WERI-Rb-1 (cell line): ENCODE measurements around the gene OTP.

Source experiments
- DNase-seq: peaks from one replicate; pipeline ENCODE4 v3.0.0-alpha.2; 2020
- H3K27ac ChIP-seq: fragments of 250-450 bp; sonication (Bioruptor Pico); 2 replicates; pipeline ENCODE4 v1.5.1; 2020; ENCODE audit warnings: mild to moderate bottlenecking, moderate library complexity
- H3K27me3 ChIP-seq: fragments of 250-450 bp; sonication (Bioruptor Pico); 2 replicates; pipeline ENCODE4 v1.5.1; 2021; ENCODE audit warnings: mild to moderate bottlenecking, low read depth, moderate library complexity; ENCODE audit not compliant: insufficient read depth, severe bottlenecking
- H3K36me3 ChIP-seq: fragments of 250-450 bp; sonication (Bioruptor Pico); 2 replicates; pipeline ENCODE4 v1.5.1; 2020; ENCODE audit warnings: mild to moderate bottlenecking, moderate library complexity
- H3K4me3 ChIP-seq: 2 replicates; pipeline ENCODE4 v1.5.1; 2011; ENCODE audit warnings: low read depth, mild to moderate bottlenecking, control low read depth, low read length
- H3K9me3 ChIP-seq: fragments of 250-450 bp; sonication (Bioruptor Pico); 2 replicates; pipeline ENCODE4 v1.5.1; 2021; ENCODE audit warnings: mild to moderate bottlenecking, moderate library complexity; ENCODE audit not compliant: severe bottlenecking
- CTCF ChIP-seq: IDR thresholded peaks from 2 replicates; pipeline ENCODE4 v1.5.1; 2011; ENCODE audit warnings: low read depth, mild to moderate bottlenecking, control low read depth, inconsistent platforms, low read length

The OTP gene

GRCh38 chr5:77662635-77663034 lies 24.1 kb upstream of the OTP start:
- DNase-seq, result no peak
- no peak for TF ChIP-seq CTCF
- H3K9me3 ChIP-seq, result no peaks in the 10 kb centered on the region
- H3K36me3 ChIP-seq, result no peaks in the 10 kb centered on the region
- no peaks in the 10 kb centered on the region for H3K27me3 ChIP-seq
- H3K4me3 ChIP-seq, result no peak overlapping the region
- no peak overlapping the region for H3K27ac ChIP-seq

DNA sequence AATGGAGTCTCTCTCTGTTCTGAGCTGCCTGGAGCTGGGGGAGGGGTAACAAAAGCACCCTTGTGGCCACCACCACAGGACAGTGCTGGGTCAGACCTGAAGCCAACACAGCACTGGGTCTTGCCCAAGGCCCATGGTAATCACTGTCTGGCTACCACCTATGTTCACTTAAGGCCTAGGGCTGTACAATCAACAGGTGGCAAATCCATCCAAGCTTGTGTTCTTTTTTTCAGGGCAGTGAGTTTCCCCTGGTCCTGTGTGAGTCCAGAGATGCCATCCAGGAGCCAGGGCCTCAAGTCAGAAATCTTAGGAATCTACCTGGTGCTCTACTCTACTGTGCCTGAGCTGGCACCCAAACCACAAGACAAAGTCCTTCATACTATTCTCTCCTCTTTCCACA lies 20.1 kb upstream of the OTP start:
- no peak for TF ChIP-seq CTCF
- Histone ChIP-seq H3K27me3 (no peaks in the 10 kb centered on the region), H3K27ac (no peak overlapping the region), H3K36me3 (no peaks in the 10 kb centered on the region), H3K4me3 (no peak overlapping the region), H3K9me3 (no peaks in the 10 kb centered on the region)
- DNase-seq, result no peak

GRCh38 chr5:77651343-77651742 lies 12.8 kb upstream of the OTP start:
- no peak for TF ChIP-seq CTCF
- Histone ChIP-seq H3K27ac (no peak overlapping the region), H3K9me3 (no peaks in the 10 kb centered on the region), H3K4me3 (no peak overlapping the region), H3K27me3 (no peaks in the 10 kb centered on the region), H3K36me3 (no peaks in the 10 kb centered on the region)
- DNase-seq, result no peak

DNA sequence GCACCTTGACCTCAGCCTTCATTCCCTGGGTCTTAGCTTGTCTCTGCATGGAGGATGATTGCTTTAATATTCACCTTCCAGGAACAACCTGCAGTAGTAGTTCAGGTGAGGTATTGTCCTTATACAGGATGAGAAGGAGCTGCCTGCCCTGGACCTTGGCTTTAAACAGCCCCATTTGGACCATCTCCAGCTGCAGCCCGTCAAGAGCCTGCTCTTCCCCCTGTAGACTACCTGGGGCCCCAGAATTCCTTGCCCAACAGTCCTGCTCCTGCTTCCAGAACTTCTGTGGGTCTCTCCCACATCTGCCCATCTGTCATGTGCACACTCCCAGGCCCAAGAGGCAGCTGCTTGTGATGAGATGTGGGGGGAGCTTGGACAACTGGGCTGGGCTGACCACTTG lies 12.2 kb upstream of the OTP start:
- TF ChIP-seq CTCF, result no peak
- no peak overlapping the region for H3K27ac ChIP-seq
- H3K4me3 ChIP-seq, result no peak overlapping the region
- no peak for DNase-seq
- H3K27me3 ChIP-seq, result peaks cover 6% of the 10 kb centered on the region
- H3K9me3 ChIP-seq, result no peaks in the 10 kb centered on the region
- H3K36me3 ChIP-seq, result no peaks in the 10 kb centered on the region

DNA sequence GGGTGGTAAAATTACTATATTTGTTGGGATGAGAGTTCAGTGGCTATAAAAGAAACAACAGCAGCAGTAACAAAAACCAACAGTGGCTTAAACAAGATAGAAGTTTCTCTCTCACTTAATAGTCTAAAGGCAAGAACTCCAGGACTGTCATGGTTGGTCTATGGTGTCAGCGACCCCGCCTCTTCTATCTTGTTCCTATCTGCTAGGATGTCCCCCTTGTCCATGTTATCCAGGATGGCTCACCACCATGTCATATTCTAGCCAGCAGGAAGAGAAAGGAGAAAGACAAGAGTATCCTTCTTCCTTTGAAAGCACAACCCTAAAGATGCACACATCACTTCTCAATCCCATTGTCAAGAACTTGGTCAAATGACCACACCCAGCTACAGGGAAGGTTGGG lies 11.3 kb upstream of the OTP start:
- Histone ChIP-seq H3K27me3 (peaks cover 7% of the 10 kb centered on the region), H3K36me3 (no peaks in the 10 kb centered on the region), H3K4me3 (no peak overlapping the region), H3K9me3 (no peaks in the 10 kb centered on the region), H3K27ac (no peak overlapping the region)
- no peak for TF ChIP-seq CTCF
- DNase-seq, result no peak

DNA sequence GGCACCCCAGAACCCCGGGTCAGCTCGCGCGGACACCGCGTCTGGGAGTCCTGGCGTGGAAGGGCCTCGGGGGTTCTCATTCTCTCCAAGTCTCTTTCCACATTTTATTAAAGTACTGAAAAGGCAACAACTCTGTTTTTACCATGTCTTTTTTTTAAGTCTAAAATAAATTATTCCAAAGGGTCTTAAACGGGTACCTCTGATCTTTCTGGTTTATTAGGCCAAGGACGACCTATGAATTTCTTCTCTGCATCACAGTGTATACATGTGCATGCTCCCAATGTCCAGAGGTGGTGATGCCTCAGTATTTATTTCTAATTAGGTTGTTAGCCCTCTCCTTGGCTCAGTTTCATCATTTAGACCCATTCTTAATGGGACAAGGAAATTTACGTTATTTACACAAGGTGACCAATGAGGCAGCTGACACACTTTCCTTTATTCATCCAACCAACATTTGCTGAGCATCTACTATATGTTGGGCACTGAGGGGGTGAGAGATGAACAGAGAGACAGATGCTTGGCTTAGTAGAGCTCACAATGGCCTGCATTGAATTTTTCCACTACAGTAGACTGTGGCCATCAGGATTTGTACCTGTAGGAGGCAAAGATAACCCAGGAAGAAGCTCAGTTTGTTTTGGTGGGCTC lies 7.6 kb upstream of the OTP start:
- Histone ChIP-seq H3K4me3 (peak overlapping the region; percentile 42), H3K36me3 (no peaks in the 10 kb centered on the region), H3K27me3 (peaks cover 7% of the 10 kb centered on the region), H3K9me3 (no peaks in the 10 kb centered on the region), H3K27ac (no peak overlapping the region)
- TF ChIP-seq CTCF, result no peak
- DNase-seq, result no peak
